Bronchial epithelial cell (primary cell): ENCODE results near the gene EFNB2. TPM values are rescaled to one million over a fixed set of nuclear protein-coding genes. Genes with fewer than 3 reads are reported as not detected.

Experiments used
- DNase-seq: peaks from one replicate; pipeline ENCODE4 v3.0.0-alpha.2; 2010; ENCODE audit warnings: low read depth
- FAIRE-seq: peaks from 2 replicates; lab custom pipeline; 2011; peaks lifted over from hg19 to GRCh38; lab: Jason Lieb, UNC
- H3K27me3 ChIP-seq: 2 replicates; pipeline ENCODE4 v1.5.1; 2011; ENCODE audit warnings: low read length; ENCODE audit not compliant: control insufficient read depth, insufficient read depth
- H3K36me3 ChIP-seq: 2 replicates; pipeline ENCODE4 v1.5.1; 2011; ENCODE audit warnings: low read length; ENCODE audit not compliant: control insufficient read depth, insufficient read depth
- H3K4me3 ChIP-seq: 2 replicates; pipeline ENCODE4 v1.5.1; 2011; ENCODE audit warnings: mild to moderate bottlenecking, low read depth, low read length, control low read depth
- CTCF ChIP-seq: IDR thresholded peaks from 2 replicates; pipeline ENCODE4 v1.5.1; 2011; ENCODE audit warnings: mild to moderate bottlenecking, moderate library complexity, low read length, control low read depth, inconsistent platforms; ENCODE audit not compliant: insufficient read depth, severe bottlenecking
- total RNA-seq: library from RNA; depleted of rRNA; stranded (reverse); fragments of >200 nt; gene quantifications from 2 replicates; pipeline ENCODE4 v1.2.1, GENCODE V29; 2014

The EFNB2 gene
- total RNA-seq, 1 donor from 2014 or later, result 11.3 TPM

GRCh38 chr13:106472621-106473020 is 62.8 kb downstream of the EFNB2 start:
- TF ChIP-seq CTCF, result no peak
- no peak overlapping the region for H3K4me3 ChIP-seq
- FAIRE-seq, result no peak
- H3K27me3 ChIP-seq, result no peaks in the 10 kb centered on the region
- DNase-seq, result peak; percentile 61
- H3K36me3 ChIP-seq, result no peaks in the 10 kb centered on the region

GRCh38 chr13:106471957-106472543 is 63.4 kb downstream of the EFNB2 start:
- TF ChIP-seq CTCF, result no peak
- no peak overlapping the region for H3K4me3 ChIP-seq
- no peaks in the 10 kb centered on the region for H3K36me3 ChIP-seq
- FAIRE-seq (peak; percentile 99), DNase-seq (peak; percentile 100)
- no peaks in the 10 kb centered on the region for H3K27me3 ChIP-seq

- Histone ChIP-seq H3K4me3 (no peak overlapping the region), H3K36me3 (no peaks in the 10 kb centered on the region), H3K27me3 (no peaks in the 10 kb centered on the region)
- no peak for TF ChIP-seq CTCF
- FAIRE-seq, result no peak
- DNase-seq, result no peak
Measured at GRCh38 chr13:106470576-106470975, 64.9 kb downstream of the EFNB2 start.

- Histone ChIP-seq H3K27me3 (no peaks in the 10 kb centered on the region), H3K36me3 (no peaks in the 10 kb centered on the region), H3K4me3 (no peak overlapping the region)
- FAIRE-seq (no peak), DNase-seq (no peak)
- TF ChIP-seq CTCF, result no peak
Measured at GRCh38 chr13:106468744-106469590, 66.5 kb downstream of the EFNB2 start.

- no peak for TF ChIP-seq CTCF
- DNase-seq (no peak), FAIRE-seq (no peak)
Measured at GRCh38 chr13:106468207-106468606, 67.3 kb downstream of the EFNB2 start.

More at GRCh38 chr13:106468207-106468606, 67.3 kb downstream of the EFNB2 start:
- Histone ChIP-seq H3K27me3 (no peaks in the 10 kb centered on the region), H3K36me3 (no peaks in the 10 kb centered on the region), H3K4me3 (no peak overlapping the region)
